Prostate gland (tissue), 2 donors: ENCODE results near the gene CFAP97D2. TPM values are rescaled to one million over a fixed set of nuclear protein-coding genes. Genes with fewer than 3 reads are reported as not detected.
"Not testable (repeated sequence)": the region's sequence is repeated elsewhere in the genome, so short reads cannot be mapped to it uniquely, and the experiment has no call there.

Experiments used
- DNase-seq: peaks from one replicate; pipeline ENCODE4 v3.0.0-alpha.2; 2019; ENCODE audit warnings: low spot score
- H3K27ac ChIP-seq, 2 donors: fragments of 200-600 bp; sonication (generic); 2 replicates each; pipeline ENCODE4 v1.5.1; 2017 to 2019
- H3K27me3 ChIP-seq: fragments of 200-600 bp; sonication (generic); replicated peaks from 2 replicates; pipeline ENCODE4 v1.5.1; 2019; ENCODE audit not compliant: insufficient read depth
- H3K36me3 ChIP-seq, 2 donors: fragments of 200-600 bp; sonication (generic); 1 replicate in 1 of 2; 2 replicates in 1 of 2; pipeline versions ENCODE4 v1.5.1 to v1.8.1; 2017 to 2019
- H3K4me1 ChIP-seq: fragments of 200-600 bp; sonication (generic); replicated peaks from 2 replicates; pipeline ENCODE4 v1.5.1; 2019
- H3K4me3 ChIP-seq, 2 donors: fragments of 200-600 bp; sonication (generic); 2 replicates each; pipeline ENCODE4 v1.5.1; 2017 to 2019
- H3K9me3 ChIP-seq: fragments of 200-600 bp; sonication (generic); 2 replicates; pipeline ENCODE4 v1.5.1; 2017
- POLR2A ChIP-seq: fragments of 450-650 bp; IDR thresholded peaks from one replicate; pipeline ENCODE4 v1.6.1; 2016; ENCODE audit warnings: antibody characterized with exemption, mild to moderate bottlenecking
- POLR2AphosphoS5 ChIP-seq: sonication (generic); formaldehyde crosslinking; IDR thresholded peaks from one replicate; pipeline ENCODE4 v1.6.1; 2017; ENCODE audit warnings: antibody characterized with exemption
- WGBS: methylation state at CpG from one replicate; pipeline ENCODE4 v1.1.5; 2018; 5-methylcytosine and 5-hydroxymethylcytosine counted together
- intact Hi-C: fragments of 100-400 bp; cut with DNase I; formaldehyde crosslinking; loops from one replicate; pipeline ENCODE4 v1.14.2; 2022
- total RNA-seq, 2 donors: library from RNA; depleted of rRNA; stranded (reverse); fragments of >200 nt; gene quantifications; one replicate each; pipeline ENCODE4 v1.1.0, GENCODE V29; 2016
- TF ChIP-seq, protein P1 (sequence below), 4 experiments: fragments of 200-600 bp in 2 of 4; fragments of 450-650 bp in 2 of 4; sonication (generic) in 2 of 4; IDR thresholded peaks; 1 replicate in 3 of 4; 2 replicates in 1 of 4; pipeline ENCODE4 v1.5.1; 2016 to 2019; ENCODE audit warnings: antibody characterized with exemption in 4 of 4, mild to moderate bottlenecking in 2 of 4, moderate library complexity in 2 of 4

CFAP97D2 gene
- total RNA-seq, 2 donors from 2014 or later: 0.62 TPM; not detected in 1

DNA sequence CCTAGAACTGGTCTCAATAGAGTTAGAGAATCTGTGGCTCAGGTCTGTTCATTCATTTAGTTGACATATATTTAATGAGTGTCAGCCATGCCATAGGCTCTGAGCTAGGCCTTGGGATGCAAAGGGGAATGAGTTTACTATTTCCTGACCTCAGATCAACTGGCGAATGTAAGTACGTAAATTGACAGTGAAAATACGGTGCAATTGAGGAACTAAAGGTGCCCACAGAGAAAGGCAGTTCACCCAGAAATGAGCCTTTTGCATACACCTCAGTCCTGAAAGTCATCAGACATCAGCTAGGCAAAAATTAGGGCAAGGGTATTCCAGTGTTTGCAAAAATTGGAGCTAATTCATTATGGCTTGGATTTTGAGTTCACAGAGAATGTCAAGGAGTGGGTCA is 81.8 kb downstream of the CFAP97D2 start:
- Histone ChIP-seq H3K27me3 (no peaks in the 10 kb centered on the region), H3K4me3 (no peak overlapping the region), H3K27ac (no peak overlapping the region), H3K9me3 (no peaks in the 10 kb centered on the region), H3K36me3 (peaks cover 0 to 22% of the 10 kb centered on the region in 2 donors), H3K4me1 (no peaks in the 10 kb centered on the region)
- no peak for DNase-seq
- WGBS: 87% methylated on average over 3 of the region's 3 CpGs
- intact Hi-C loops: no loop called here
- TF ChIP-seq, protein P1, sequence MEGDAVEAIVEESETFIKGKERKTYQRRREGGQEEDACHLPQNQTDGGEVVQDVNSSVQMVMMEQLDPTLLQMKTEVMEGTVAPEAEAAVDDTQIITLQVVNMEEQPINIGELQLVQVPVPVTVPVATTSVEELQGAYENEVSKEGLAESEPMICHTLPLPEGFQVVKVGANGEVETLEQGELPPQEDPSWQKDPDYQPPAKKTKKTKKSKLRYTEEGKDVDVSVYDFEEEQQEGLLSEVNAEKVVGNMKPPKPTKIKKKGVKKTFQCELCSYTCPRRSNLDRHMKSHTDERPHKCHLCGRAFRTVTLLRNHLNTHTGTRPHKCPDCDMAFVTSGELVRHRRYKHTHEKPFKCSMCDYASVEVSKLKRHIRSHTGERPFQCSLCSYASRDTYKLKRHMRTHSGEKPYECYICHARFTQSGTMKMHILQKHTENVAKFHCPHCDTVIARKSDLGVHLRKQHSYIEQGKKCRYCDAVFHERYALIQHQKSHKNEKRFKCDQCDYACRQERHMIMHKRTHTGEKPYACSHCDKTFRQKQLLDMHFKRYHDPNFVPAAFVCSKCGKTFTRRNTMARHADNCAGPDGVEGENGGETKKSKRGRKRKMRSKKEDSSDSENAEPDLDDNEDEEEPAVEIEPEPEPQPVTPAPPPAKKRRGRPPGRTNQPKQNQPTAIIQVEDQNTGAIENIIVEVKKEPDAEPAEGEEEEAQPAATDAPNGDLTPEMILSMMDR (IDR thresholded peaks at IDR 0.05): no peak
- no peak for TF ChIP-seq POLR2A
- TF ChIP-seq POLR2AphosphoS5: no peak

DNA sequence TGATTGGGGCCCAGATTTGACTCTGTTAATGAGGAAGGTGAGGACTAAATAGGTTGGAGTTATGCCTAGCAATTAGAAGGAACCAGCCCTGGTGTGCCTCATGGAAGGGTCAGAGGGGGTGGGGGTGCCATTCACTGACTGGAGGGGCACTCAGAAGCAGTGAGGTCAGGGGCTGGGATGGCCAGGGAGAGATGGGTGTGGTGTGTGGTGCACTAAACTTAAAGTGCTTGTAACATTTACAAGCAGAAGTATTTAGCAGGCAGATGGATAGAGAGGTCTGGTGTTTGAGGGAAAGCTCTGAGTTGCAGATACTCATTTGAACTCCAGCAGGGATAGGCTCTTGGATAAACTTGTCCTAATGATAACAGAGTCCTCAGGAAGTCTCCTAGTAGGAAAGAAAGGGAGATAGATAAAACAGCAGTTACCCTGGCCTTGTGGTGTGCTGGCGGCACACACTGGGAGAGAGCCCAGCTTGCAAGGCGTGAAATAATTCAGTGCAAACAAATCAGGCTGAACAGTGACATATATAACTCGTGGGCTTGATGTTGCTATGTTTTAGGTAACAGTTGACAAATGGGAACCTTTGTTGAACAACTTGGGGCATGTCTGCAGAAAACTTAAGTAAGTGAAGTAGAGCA is 82.4 kb downstream of the CFAP97D2 start:
- Histone ChIP-seq H3K4me1 (no peaks in the 10 kb centered on the region), H3K36me3 (peaks cover 0 to 28% of the 10 kb centered on the region in 2 donors), H3K27ac (no peak overlapping the region), H3K9me3 (no peaks in the 10 kb centered on the region), H3K27me3 (no peaks in the 10 kb centered on the region), H3K4me3 (no peak overlapping the region)
- TF ChIP-seq POLR2AphosphoS5 (no peak), POLR2A (no peak)
- TF ChIP-seq, protein P1 (IDR thresholded peaks at IDR 0.05): no peak
- DNase-seq: no peak
- 47% methylated on average over 3 of the region's 3 CpGs for WGBS
- intact Hi-C loops: no loop called here

DNA sequence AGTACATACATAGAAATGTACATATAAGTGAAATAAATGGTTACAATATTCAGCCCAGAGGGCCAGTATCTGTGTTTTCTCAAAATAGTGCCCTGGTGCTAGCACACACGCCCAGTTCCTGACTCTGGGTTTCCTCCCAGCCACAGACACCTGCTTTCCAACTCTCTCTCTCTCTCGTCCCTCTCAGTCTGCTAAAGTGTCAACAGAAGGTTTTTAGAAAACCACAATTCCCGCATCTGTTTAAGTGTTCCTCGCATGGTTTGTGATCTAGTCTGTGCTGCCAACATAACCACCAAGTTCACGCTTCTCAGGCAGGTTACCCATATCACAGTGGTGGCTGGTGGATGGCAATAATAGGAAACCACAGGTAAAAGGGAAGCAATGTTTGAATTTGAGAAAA is 84.5 kb downstream of the CFAP97D2 start:
- DNase-seq: no peak
- H3K4me3 ChIP-seq: no peak overlapping the region
- H3K4me1 ChIP-seq: no peaks in the 10 kb centered on the region
- H3K36me3 ChIP-seq: peaks cover 0 to 29% of the 10 kb centered on the region in 2 donors
- intact Hi-C loops: no loop called here
- H3K27ac ChIP-seq: no peak overlapping the region
- no peaks in the 10 kb centered on the region for H3K27me3 ChIP-seq
- TF ChIP-seq POLR2A (no peak), POLR2AphosphoS5 (no peak)
- TF ChIP-seq, protein P1 (IDR thresholded peaks at IDR 0.05): no peak
- H3K9me3 ChIP-seq: no peaks in the 10 kb centered on the region
- WGBS: 77% methylated on average over 5 of the region's 5 CpGs

DNA sequence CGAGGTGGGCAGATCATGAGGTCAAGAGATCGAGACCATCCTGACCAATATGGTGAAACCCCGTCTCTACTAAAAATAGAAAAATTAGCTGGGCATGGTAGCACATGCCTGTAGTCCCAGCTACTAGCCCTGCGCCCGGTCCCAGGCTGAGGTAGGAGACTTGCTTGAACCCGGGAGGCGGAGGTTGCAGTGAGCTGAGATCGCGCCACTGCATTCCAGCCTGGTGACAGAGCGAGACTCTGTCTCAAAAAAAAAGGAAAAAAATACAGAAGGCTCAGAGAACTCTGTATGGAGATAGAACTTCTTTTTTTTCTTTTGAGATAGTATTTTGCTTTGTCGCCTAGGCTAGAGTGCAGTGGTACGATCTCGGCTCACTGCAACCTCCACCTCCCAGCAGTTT is 85.3 kb downstream of the CFAP97D2 start:
- intact Hi-C loops, DNase-seq, H3K27ac ChIP-seq, H3K4me3 ChIP-seq, H3K9me3 ChIP-seq, H3K27me3 ChIP-seq, H3K4me1 ChIP-seq: not testable (repeated sequence)
- WGBS: 96% methylated on average over 13 of the region's 13 CpGs
- peaks cover 0 to 29% of the 10 kb centered on the region in 2 donors for H3K36me3 ChIP-seq

DNA sequence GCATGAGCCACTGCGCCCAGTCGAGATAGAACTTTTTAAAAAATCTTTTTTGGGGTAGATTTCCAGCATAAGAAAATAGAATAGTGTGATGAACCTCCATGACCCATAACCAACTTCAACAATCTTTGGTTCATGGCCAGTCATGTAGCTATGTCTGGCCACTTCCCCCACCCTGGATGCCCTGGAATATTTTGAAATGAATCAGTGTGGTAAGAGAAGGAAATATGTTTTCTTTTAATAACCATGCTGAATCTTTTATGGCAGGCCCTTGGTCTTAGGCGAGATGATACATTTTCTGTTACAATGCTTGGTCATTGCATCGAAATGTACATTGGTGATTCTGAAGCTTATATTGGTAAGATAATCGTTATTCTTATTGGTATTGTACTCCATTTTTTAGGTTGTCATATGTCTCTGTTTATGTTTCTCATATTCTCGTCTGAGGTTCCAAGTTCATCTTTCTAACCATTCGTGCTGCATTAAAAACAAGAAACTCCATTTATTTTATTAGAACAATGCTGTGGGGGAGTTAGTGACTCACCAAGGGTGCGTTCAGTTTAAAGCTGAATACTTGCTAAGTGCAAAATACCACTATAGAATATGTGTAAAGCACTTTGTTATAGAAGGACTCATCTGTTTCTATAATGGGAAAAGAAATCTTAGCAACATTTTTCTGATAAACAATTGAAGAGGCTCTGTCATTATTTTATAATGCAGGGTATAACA is 86.0 kb downstream of the CFAP97D2 start:
- TF ChIP-seq POLR2AphosphoS5 (no peak), POLR2A (no peak)
- TF ChIP-seq, protein P1 (IDR thresholded peaks at IDR 0.05): no peak
- peaks cover 0 to 29% of the 10 kb centered on the region in 2 donors for H3K36me3 ChIP-seq
- H3K4me3 ChIP-seq: no peak overlapping the region
- H3K27me3 ChIP-seq: no peaks in the 10 kb centered on the region
- intact Hi-C loops: no loop called here
- no peak for DNase-seq
- no peak overlapping the region for H3K27ac ChIP-seq
- H3K9me3 ChIP-seq: no peaks in the 10 kb centered on the region
- H3K4me1 ChIP-seq: no peaks in the 10 kb centered on the region
- WGBS: 89% methylated on average over 8 of the region's 8 CpGs
